PC-9 (cell line): Measurements from ENCODE around the gene CACNA1E. TPM values are rescaled to one million over a fixed set of nuclear protein-coding genes. Genes with fewer than 3 reads are reported as not detected.

Experiments used
- BruUV-seq: library from RNA; stranded (reverse); fragments of 400-500 nt; replicated peaks from 2 replicates; lab custom pipeline; 2021; lab: Mats Ljungman, UMichigan
- CTCF ChIA-PET: fragments of 300-600 bp; sonication (Branson Sonifier 250); formaldehyde crosslinking; loops from one replicate; lab custom pipeline; 2022; ENCODE audit warnings: antibody characterized with exemption; lab: Charles Lee
- POLR2A ChIA-PET: fragments of 300-600 bp; sonication (Branson Sonifier 250); formaldehyde crosslinking; loops from one replicate; lab custom pipeline; 2022; ENCODE audit warnings: antibody characterized with exemption; ENCODE audit not compliant: unreplicated experiment; lab: Charles Lee
- DNase-seq, 2 experiments: peaks; one replicate each; pipeline versions ENCODE4 v3.0.0 to v3.0.0-alpha.2; 2015 to 2022; ENCODE audit warnings: mixed read lengths in 1 of 2
- H2AFZ ChIP-seq: fragments of 200-600 bp; sonication (generic); 2 replicates; pipeline ENCODE4 v1.8.1; 2017; ENCODE audit warnings: antibody characterized with exemption
- H3F3A ChIP-seq: fragments of 200-600 bp; sonication (generic); 2 replicates; pipeline ENCODE4 v1.8.1; 2017; ENCODE audit warnings: antibody characterized with exemption, mild to moderate bottlenecking, low read depth; ENCODE audit not compliant: insufficient read depth
- H3K27ac ChIP-seq: fragments of 200-600 bp; sonication (generic); 2 replicates; pipeline ENCODE4 v1.6.1; 2016; ENCODE audit warnings: mixed run types
- H3K27me3 ChIP-seq: fragments of 200-600 bp; sonication (generic); 2 replicates; pipeline ENCODE4 v1.6.1; 2016; ENCODE audit warnings: low read depth, mixed run types; ENCODE audit not compliant: insufficient read depth
- H3K36me3 ChIP-seq: fragments of 200-600 bp; sonication (generic); 2 replicates; pipeline ENCODE4 v1.6.1; 2016; ENCODE audit warnings: low read depth, mixed run types
- H3K4me1 ChIP-seq: fragments of 200-600 bp; sonication (generic); replicated peaks from 2 replicates; pipeline ENCODE4 v1.6.1; 2016; ENCODE audit warnings: mixed run types; ENCODE audit not compliant: insufficient read depth
- H3K4me2 ChIP-seq: fragments of 200-600 bp; sonication (generic); 2 replicates; pipeline ENCODE4 v1.6.1; 2017; ENCODE audit warnings: mixed run types
- H3K4me3 ChIP-seq: fragments of 200-600 bp; sonication (generic); 2 replicates; pipeline ENCODE4 v1.6.1; 2016; ENCODE audit warnings: mixed run types
- H3K79me2 ChIP-seq: fragments of 200-600 bp; sonication (generic); 2 replicates; pipeline ENCODE4 v1.6.1; 2017; ENCODE audit warnings: low read depth, mixed run types
- H3K9me2 ChIP-seq: fragments of 200-600 bp; sonication (generic); 2 replicates; pipeline ENCODE4 v1.8.1; 2017; ENCODE audit warnings: mild to moderate bottlenecking; ENCODE audit not compliant: insufficient read depth
- H3K9me3 ChIP-seq: fragments of 200-600 bp; sonication (generic); 2 replicates; pipeline ENCODE4 v1.8.1; 2016; ENCODE audit warnings: low read depth; ENCODE audit not compliant: insufficient read depth
- H4K20me1 ChIP-seq: fragments of 200-600 bp; sonication (generic); 2 replicates; pipeline ENCODE4 v1.8.1; 2017; ENCODE audit not compliant: insufficient read depth
- CTCF ChIP-seq: fragments of 200-600 bp; sonication (generic); conservative IDR thresholded peaks from 2 replicates; pipeline ENCODE4 v1.6.1; 2017; ENCODE audit warnings: mixed run types, antibody characterized with exemption, mild to moderate bottlenecking, moderate library complexity
- EZH2 ChIP-seq: fragments of 200-600 bp; sonication (generic); IDR thresholded peaks from 2 replicates; pipeline ENCODE4 v1.8.0; 2017; ENCODE audit warnings: antibody characterized with exemption, low read depth
- intact Hi-C: fragments of 100-400 bp; cut with micrococcal nuclease; formaldehyde crosslinking; loops from one replicate; pipeline ENCODE4 v1.10.0; 2022; ENCODE audit not compliant: unreplicated experiment
- total RNA-seq: library from RNA; stranded (reverse); gene quantifications from 2 replicates; pipeline ENCODE4 v1.2.3, GENCODE V29; 2021

Gene CACNA1E
- total RNA-seq, 1 experiment from 2014 or later, result not detected

GRCh38 chr1:181626279-181626938, 143.1 kb downstream of the CACNA1E start:
- CTCF ChIA-PET, result no interaction called here
- intact Hi-C loops, result no loop called here

GRCh38 chr1:181630398-181630797, 147.1 kb downstream of the CACNA1E start:
- no peak for DNase-seq
- no peak overlapping the region for H2AFZ ChIP-seq
- BruUV-seq, result no TSS peak
- TF ChIP-seq EZH2 (no peak), CTCF (no peak)
- H3K27ac ChIP-seq, result no peak overlapping the region
- no peaks in the 10 kb centered on the region for H4K20me1 ChIP-seq
- no peaks in the 10 kb centered on the region for H3K79me2 ChIP-seq
- no peaks in the 10 kb centered on the region for H3K9me2 ChIP-seq
- CTCF ChIA-PET, result no interaction called here
- H3K4me2 ChIP-seq, result no peak overlapping the region
- POLR2A ChIA-PET, result interaction anchor here (0.7 kb wide), 1 partner anchor 170 kb away, joined by 11 read pairs; no protein-coding TSS in a partner anchor
- H3K27me3 ChIP-seq, result peaks cover 9% of the 10 kb centered on the region
- intact Hi-C loops, result no loop called here
- H3K36me3 ChIP-seq, result no peaks in the 10 kb centered on the region
- H3K4me1 ChIP-seq, result no peaks in the 10 kb centered on the region
- no peak overlapping the region for H3K4me3 ChIP-seq
- H3F3A ChIP-seq, result no peaks in the 10 kb centered on the region
- no peaks in the 10 kb centered on the region for H3K9me3 ChIP-seq

More at GRCh38 chr1:181626279-181626938, 143.1 kb downstream of the CACNA1E start:
- H3F3A ChIP-seq, result no peaks in the 10 kb centered on the region
- no peaks in the 10 kb centered on the region for H3K9me3 ChIP-seq
- no peaks in the 10 kb centered on the region for H3K4me1 ChIP-seq
- no peak overlapping the region for H3K4me2 ChIP-seq
- TF ChIP-seq EZH2 (no peak), CTCF (no peak)
- DNase-seq, result no peak
- peaks cover 6% of the 10 kb centered on the region; the same call in 1 of the 2 replicates for H3K27me3 ChIP-seq
- no peak overlapping the region for H3K4me3 ChIP-seq
- no peaks in the 10 kb centered on the region for H4K20me1 ChIP-seq
- no peak overlapping the region for H3K27ac ChIP-seq
- POLR2A ChIA-PET, result interaction anchor here (0.5 kb wide), 1 partner anchor 13 kb away, joined by 3 read pairs; no protein-coding TSS in a partner anchor
- no peak overlapping the region for H2AFZ ChIP-seq
- no TSS peak for BruUV-seq
- no peaks in the 10 kb centered on the region for H3K36me3 ChIP-seq
- no peaks in the 10 kb centered on the region for H3K9me2 ChIP-seq
- no peaks in the 10 kb centered on the region for H3K79me2 ChIP-seq

GRCh38 chr1:181630838-181631237, 147.5 kb downstream of the CACNA1E start:
- BruUV-seq, result no TSS peak
- no peak for DNase-seq
- Histone ChIP-seq H3K4me2 (no peak overlapping the region), H3K4me1 (no peaks in the 10 kb centered on the region), H3K27ac (no peak overlapping the region), H3K36me3 (no peaks in the 10 kb centered on the region), H3K27me3 (peaks cover 9% of the 10 kb centered on the region), H3K79me2 (no peaks in the 10 kb centered on the region), H3F3A (no peaks in the 10 kb centered on the region), H2AFZ (no peak overlapping the region), H3K4me3 (no peak overlapping the region), H3K9me3 (no peaks in the 10 kb centered on the region), H3K9me2 (no peaks in the 10 kb centered on the region), H4K20me1 (no peaks in the 10 kb centered on the region)
- no peak for TF ChIP-seq CTCF
- no peak for TF ChIP-seq EZH2
- ChIA-PET CTCF (no interaction called here), POLR2A (no interaction called here)
- intact Hi-C loops, result no loop called here
